Esophagus muscularis mucosa (tissue), 3 donors: ENCODE results near the gene UBASH3A.

Experiments used
- CTCF ChIP-seq, 3 experiments: fragments of 200-600 bp in 2 of 3; fragments of 450-650 bp in 1 of 3; sonication (generic) in 2 of 3; IDR thresholded peaks; one replicate each; pipeline ENCODE4 v1.5.1; 2017 to 2019; ENCODE audit warnings: antibody characterized with exemption in 3 of 3, mild to moderate bottlenecking in 2 of 3, moderate library complexity in 1 of 3
- POLR2A ChIP-seq: fragments of 450-650 bp; IDR thresholded peaks from one replicate; pipeline ENCODE4 v1.6.1; 2017; ENCODE audit warnings: antibody characterized with exemption, moderate library complexity, mild to moderate bottlenecking, low read depth

GRCh38 chr21:42493109-42494060 is 89.7 kb downstream of the UBASH3A start:
- TF ChIP-seq POLR2A (no peak), CTCF (IDR thresholded peaks at IDR 0.05) (no peak)
